Mammary epithelial cell (primary cell): Measurements from ENCODE around the gene ENDOU.

ENCODE experiments used
- EZH2 ChIP-seq: IDR thresholded peaks from 2 replicates; pipeline ENCODE4 v1.6.1; 2012; ENCODE audit warnings: low read length, inconsistent platforms, borderline replicate concordance
- TF ChIP-seq, protein P1 (sequence below), 2 donors: IDR thresholded peaks in 1 of 2; conservative IDR thresholded peaks in 1 of 2; 2 replicates each; pipeline ENCODE4 v1.5.1; 2011 to 2012; ENCODE audit warnings: inconsistent platforms in 2 of 2, low read length in 2 of 2, mild to moderate bottlenecking in 2 of 2, control low read depth in 1 of 2, low read depth in 1 of 2; ENCODE audit not compliant: insufficient read depth in 1 of 2; ENCODE audit errors: extremely low read depth in 1 of 2

DNA sequence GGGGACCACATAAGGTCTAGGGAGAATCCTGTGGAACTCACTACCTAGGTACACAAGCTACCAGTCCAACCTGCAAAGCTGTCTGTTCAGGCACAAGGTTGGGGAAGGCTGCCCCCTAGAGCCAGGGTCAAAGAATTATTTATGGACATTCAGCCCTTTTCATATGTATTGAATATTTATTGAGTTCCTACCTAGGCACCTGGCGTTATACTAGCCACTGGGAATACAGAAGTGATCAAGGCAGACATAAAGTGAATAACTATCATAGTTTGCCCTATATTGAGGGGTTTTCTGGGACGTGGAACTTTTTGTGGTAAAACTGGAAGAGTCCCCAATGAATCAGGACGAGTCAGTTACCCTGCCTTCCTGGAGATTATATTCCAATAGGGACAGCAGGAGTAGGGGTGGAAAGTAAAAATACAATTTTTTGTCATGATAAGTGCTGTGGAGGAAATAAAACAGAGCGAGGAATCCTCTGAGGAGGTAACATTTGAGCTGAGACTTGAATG is 42.0 kb upstream of the ENDOU start:
- TF ChIP-seq, protein P1, sequence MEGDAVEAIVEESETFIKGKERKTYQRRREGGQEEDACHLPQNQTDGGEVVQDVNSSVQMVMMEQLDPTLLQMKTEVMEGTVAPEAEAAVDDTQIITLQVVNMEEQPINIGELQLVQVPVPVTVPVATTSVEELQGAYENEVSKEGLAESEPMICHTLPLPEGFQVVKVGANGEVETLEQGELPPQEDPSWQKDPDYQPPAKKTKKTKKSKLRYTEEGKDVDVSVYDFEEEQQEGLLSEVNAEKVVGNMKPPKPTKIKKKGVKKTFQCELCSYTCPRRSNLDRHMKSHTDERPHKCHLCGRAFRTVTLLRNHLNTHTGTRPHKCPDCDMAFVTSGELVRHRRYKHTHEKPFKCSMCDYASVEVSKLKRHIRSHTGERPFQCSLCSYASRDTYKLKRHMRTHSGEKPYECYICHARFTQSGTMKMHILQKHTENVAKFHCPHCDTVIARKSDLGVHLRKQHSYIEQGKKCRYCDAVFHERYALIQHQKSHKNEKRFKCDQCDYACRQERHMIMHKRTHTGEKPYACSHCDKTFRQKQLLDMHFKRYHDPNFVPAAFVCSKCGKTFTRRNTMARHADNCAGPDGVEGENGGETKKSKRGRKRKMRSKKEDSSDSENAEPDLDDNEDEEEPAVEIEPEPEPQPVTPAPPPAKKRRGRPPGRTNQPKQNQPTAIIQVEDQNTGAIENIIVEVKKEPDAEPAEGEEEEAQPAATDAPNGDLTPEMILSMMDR (conservative IDR thresholded peaks at IDR 0.05 in 1 of 2, IDR thresholded peaks at IDR 0.05 in 1 of 2; ENCODE audit: extremely low read depth in 1 of 2, insufficient read depth in 1 of 2, low read depth in 1 of 2, low read length in 2 of 2), result peak; percentile 65 to 72
- TF ChIP-seq EZH2, result no peak
